ENCODE results near the gene FAM25G. TPM values are rescaled to one million over a fixed set of nuclear protein-coding genes. Genes with fewer than 3 reads are reported as not detected.

FAM25G gene
- total and polyA plus RNA-seq, 9 of the 15 experiments (the other 6 are each of a cell fraction or from before 2014, with no cell fraction given): not detected

GRCh38 chr10:47449102-47449978 is 42.2 kb downstream of the FAM25G start:
- no peaks in the 10 kb centered on the region for H3K9me1 ChIP-seq (ENCODE audit: control insufficient read depth, insufficient read depth, low read length)
- ATAC-seq (no peak), FAIRE-seq (no peak), DNase-seq (ENCODE audit: extremely low read depth in 1 of 4, low spot score in 3 of 4) (peak in 2 of 4 experiments; percentile 2 to 4)
- H3K36me3 ChIP-seq (ENCODE audit: control insufficient read depth, insufficient read depth, low read length): no peaks in the 10 kb centered on the region
- H3K9ac ChIP-seq (ENCODE audit: insufficient read depth in 1 of 2, low read depth in 2 of 2, low read length in 2 of 2): no peak overlapping the region
- TF ChIP-seq, protein P1, sequence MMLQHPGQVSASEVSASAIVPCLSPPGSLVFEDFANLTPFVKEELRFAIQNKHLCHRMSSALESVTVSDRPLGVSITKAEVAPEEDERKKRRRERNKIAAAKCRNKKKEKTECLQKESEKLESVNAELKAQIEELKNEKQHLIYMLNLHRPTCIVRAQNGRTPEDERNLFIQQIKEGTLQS (IDR thresholded peaks at IDR 0.05): peak; percentile 36; the same call in 1 of the 2 replicates
- TF ChIP-seq, protein P1 (CRISPR knock-in tag; conservative IDR thresholded peaks at IDR 0.05): no peak
- TF ChIP-seq NR2C2 (CRISPR knock-in tag; IDR thresholded peaks at IDR 0.05): no peak
- no peak for TF ChIP-seq NR2C2 (tag; IDR thresholded peaks at IDR 0.05)
- intact Hi-C loops (cut with micrococcal nuclease) (no loop called here), in situ Hi-C loops (cut with MboI) (loop anchor here (25.0 kb wide), 1 partner anchor 113 kb away; no protein-coding TSS in a partner anchor)
- H3K79me2 ChIP-seq (ENCODE audit: control insufficient read depth, insufficient read depth, low read length): no peaks in the 10 kb centered on the region
- no peaks in the 10 kb centered on the region; the same call in 1 of the 2 replicates for H4K20me1 ChIP-seq (replicated peaks; ENCODE audit: control insufficient read depth, insufficient read depth, low read length)
- no peak overlapping the region for H3K4me3 ChIP-seq
- H3K4me1 ChIP-seq (replicated peaks in 1 of 2; ENCODE audit: control insufficient read depth in 2 of 2, insufficient read depth in 2 of 2, low read length in 2 of 2): peaks cover 0 to 8% of the 10 kb centered on the region in 2 experiments; a peak in 1 of 5 replicates
- no peak overlapping the region for H3K27ac ChIP-seq (ENCODE audit: extremely low read depth, low read depth, low read length)
- BruUV-seq (replicated peaks): no TSS peak
- WGBS (ENCODE audit: insufficient coverage, low coverage, missing lambda C conversion rate): 0% methylated on average over 9 of the region's 9 CpGs
- H2AFZ ChIP-seq (ENCODE audit: low read depth, low read length): no peak overlapping the region
- POLR2A ChIA-PET: interaction anchor here (0.6 to 1.4 kb wide), 3 partner anchors 7 to 54 kb away, joined by 3 read pairs; no protein-coding TSS in a partner anchor
- CTCF ChIA-PET (ENCODE audit: low intra/inter-chr PET ratio): no interaction called here
- H3K4me2 ChIP-seq (ENCODE audit: insufficient read depth, low read length): no peak overlapping the region
- H3K27me3 ChIP-seq (ENCODE audit: control insufficient read depth in 2 of 2, insufficient read depth in 2 of 2, low read length in 2 of 2): peaks cover 18 to 46% of the 10 kb centered on the region in 2 experiments; a peak in 4 of 5 replicates
- no peaks in the 10 kb centered on the region for H3K9me3 ChIP-seq (replicated peaks; ENCODE audit: control insufficient read depth, insufficient read depth, low read depth, low read length)

Data from K562 (cell line).